ENCODE data around the gene PRAMEF2.
"Not testable (repeated sequence)": the region's sequence is repeated elsewhere in the genome, so short reads cannot be mapped to it uniquely, and the experiment has no call there.

DNA sequence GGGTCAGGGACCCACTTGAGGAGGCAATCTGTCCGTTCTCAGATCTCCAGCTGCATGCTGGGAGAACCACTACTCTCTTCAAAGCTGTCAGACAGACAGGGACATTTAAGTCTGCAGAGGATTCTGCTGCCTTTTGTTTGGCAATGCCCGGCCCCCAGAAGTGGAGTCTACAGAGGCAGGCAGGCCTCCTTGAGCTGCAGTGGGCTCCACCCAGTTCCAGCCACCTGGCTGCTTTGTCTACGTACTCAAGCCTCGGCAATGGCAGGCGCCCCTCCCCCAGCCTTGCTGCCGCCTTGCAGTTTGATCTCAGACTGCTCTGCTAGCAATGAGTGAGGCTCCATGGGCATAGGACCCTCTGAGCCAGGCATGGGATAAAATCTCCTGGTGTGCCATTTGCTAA is 37.8 kb upstream of the PRAMEF2 start:
- TF ChIP-seq, protein P1, sequence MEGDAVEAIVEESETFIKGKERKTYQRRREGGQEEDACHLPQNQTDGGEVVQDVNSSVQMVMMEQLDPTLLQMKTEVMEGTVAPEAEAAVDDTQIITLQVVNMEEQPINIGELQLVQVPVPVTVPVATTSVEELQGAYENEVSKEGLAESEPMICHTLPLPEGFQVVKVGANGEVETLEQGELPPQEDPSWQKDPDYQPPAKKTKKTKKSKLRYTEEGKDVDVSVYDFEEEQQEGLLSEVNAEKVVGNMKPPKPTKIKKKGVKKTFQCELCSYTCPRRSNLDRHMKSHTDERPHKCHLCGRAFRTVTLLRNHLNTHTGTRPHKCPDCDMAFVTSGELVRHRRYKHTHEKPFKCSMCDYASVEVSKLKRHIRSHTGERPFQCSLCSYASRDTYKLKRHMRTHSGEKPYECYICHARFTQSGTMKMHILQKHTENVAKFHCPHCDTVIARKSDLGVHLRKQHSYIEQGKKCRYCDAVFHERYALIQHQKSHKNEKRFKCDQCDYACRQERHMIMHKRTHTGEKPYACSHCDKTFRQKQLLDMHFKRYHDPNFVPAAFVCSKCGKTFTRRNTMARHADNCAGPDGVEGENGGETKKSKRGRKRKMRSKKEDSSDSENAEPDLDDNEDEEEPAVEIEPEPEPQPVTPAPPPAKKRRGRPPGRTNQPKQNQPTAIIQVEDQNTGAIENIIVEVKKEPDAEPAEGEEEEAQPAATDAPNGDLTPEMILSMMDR (IDR thresholded peaks at IDR 0.05): not testable (repeated sequence)
- not testable (repeated sequence) for TF ChIP-seq POLR2A (IDR thresholded peaks at IDR 0.05)

All from Peyer's patch (tissue), 4 donors.